GM19324 (cell line): ENCODE data around the gene REV1.
"Not testable (repeated sequence)": the region's sequence is repeated elsewhere in the genome, so short reads cannot be mapped to it uniquely, and the experiment has no call there.

Experiments
- ATAC-seq: cut with Tn5 transposase; IDR thresholded peaks from one replicate; pipeline ENCODE4 v1.9.1; 2021; ENCODE audit warnings: mild to moderate bottlenecking, moderate library complexity; ENCODE audit not compliant: unreplicated experiment, low FRiP score

REV1 gene

GRCh38 chr2:99488539-99489062, 1.2 kb downstream of the REV1 start:
- ATAC-seq, result no peak

- ATAC-seq, result no peak
Observed at GRCh38 chr2:99487906-99488305, 1.9 kb downstream of the REV1 start.

GRCh38 chr2:99485824-99486223, 4.0 kb downstream of the REV1 start:
- ATAC-seq, result no peak

DNA sequence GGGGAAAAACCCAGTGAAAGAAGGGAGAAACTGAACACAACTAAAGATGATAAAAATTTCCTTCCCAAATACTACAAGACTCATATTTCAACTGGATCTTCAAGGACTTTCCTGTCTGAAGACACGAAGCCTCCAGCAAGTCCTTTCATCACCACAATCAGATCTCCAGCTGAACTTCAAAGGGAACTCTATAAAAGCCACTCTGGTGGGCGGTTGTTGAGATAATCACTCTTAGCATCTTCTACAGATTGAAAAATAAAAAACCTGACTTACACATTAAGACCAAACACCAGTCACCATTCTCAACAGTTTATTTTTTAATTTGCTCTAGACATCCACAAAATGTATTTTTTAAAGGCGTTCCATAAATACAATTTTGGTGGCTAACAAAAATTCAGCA, 4.4 kb downstream of the REV1 start:
- no peak for ATAC-seq

- ATAC-seq, result no peak
Observed at GRCh38 chr2:99484205-99484604, 5.6 kb downstream of the REV1 start.

- no peak for ATAC-seq
Observed at GRCh38 chr2:99481941-99482340, 7.9 kb downstream of the REV1 start.

DNA sequence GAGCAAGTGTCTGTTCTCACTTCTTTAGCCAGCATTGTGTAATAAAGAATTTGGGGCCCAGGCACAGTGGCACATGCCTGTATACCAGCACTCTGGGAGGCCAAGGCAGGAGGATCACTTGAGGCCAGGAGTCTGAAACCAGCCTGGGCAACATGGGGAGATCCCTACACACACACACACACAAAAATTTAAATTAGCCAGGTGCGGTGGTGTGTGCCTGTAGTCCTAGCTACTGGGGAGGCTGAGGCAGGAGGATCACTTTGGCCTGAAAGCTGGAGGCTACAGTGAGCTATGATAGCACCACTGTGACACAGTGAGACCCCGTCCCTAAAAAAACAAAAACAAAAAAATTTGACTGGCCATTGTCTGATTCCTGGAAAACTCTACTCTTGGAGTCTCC, 8.3 kb downstream of the REV1 start:
- ATAC-seq, result no peak

- ATAC-seq, result no peak
Observed at GRCh38 chr2:99480390-99480789, 9.4 kb downstream of the REV1 start.

GRCh38 chr2:99478632-99479031, 11.2 kb downstream of the REV1 start:
- ATAC-seq, result no peak

GRCh38 chr2:99477054-99477453, 12.8 kb downstream of the REV1 start:
- no peak for ATAC-seq

- ATAC-seq, result no peak
Observed at GRCh38 chr2:99476629-99477028, 13.2 kb downstream of the REV1 start.

DNA sequence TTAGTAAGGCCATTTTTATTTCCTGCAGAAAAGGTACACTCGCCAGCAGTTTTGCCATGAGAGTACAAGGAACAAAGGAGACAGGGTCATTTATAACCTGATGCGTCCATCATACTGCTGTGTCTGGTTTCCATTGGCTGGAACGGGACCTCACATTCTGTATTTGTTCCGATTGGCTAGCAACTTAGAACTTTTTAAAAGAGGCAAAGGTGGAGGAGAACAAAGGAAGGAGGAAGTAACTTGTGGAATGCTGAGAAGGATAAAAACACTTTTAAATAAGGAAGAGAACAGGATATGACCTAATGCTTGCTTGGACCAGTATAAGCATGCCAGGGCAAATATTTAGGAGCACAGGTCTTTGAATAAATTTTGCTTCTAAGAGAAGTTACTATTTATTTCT, 14.7 kb downstream of the REV1 start:
- not testable (repeated sequence) for ATAC-seq

DNA sequence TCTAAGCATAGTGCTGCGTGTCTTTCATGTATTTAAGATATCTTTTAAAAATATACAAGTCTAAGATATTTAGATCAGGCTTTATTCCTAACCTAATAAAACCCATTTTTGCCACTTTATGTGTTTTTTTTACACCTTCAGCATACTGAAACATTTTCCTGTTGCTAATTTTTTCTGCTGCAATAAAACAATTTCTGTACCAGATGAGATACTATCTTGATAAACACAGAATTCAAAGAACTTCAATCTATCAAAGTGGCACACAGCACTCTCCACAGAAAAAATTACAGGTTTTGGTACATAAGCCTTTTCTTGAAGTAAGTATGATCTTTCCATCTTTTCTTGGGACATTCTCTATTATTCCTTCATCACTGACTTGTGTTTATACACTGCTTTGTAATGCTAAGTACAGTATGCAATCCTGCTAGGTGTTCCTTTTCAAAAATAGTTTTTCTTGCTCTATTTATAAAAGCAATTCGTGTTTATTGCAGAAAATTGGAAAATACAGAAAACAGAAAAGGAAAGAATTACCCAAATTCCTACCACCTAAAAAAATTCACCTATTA, 16.2 kb downstream of the REV1 start:
- no peak for ATAC-seq

- no peak for ATAC-seq
Observed at GRCh38 chr2:99472600-99472960, 17.2 kb downstream of the REV1 start.

DNA sequence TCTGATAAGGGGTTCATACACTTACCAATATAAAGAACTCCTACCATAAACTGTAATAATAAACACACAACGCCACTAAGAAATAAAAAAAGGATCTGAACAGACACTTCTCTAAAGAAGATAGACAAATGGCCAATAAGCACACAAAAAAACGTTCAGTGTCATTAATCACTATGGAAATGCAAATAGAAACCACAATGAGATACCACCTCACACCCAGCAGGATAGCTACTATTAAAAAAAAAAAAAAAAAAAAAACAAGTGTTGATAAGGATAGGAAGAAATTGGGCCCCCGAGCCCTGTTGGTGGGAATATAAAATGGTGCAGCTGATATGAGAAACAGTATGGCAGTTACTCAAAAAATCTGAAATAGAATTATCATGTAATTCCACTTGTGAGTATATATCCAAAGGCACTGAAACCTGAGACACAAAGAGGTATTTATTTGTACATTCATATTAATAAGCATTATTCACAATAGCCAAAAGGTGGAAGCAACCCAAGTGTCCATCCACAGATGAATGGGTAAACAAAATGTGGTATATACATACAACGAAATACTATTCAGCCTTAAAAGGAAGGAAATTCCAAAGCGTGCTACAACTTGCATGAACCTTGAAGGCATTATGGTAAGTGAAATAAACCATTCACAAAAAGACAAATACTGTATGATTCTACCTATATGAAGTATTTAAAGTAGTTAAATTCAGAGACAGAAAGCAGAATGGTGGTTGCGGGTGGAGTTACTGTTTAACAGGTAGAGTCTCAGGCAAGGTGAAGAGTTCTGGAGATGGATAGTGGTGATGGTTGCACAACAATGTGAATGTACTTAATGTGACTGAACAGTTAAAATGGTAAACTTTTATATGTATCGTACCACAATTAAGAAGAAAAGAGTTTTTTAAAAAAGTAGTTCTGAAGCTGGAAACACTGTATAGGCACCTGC, 17.9 kb downstream of the REV1 start:
- no peak for ATAC-seq

GRCh38 chr2:99470957-99471356, 18.9 kb downstream of the REV1 start:
- no peak for ATAC-seq

DNA sequence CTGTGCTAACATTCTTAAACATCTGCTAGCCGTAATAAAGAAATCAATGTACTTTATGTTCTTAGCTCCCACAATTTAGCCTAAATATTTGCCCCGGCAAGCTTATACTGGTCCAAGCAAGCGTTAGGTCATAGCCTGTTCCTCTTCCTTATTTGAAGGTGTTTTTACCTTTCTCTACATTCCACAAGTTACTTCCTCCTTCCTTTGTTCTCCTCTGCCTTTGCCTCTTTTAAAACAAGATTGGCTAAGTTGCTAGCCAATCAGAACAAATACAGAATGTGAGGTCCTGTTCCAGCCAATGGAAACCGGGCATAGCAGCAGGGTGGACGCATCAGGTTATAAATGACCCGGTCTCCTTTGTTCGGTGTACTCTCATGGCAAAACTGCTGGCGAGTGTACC, 19.4 kb downstream of the REV1 start:
- ATAC-seq, result not testable (repeated sequence)

DNA sequence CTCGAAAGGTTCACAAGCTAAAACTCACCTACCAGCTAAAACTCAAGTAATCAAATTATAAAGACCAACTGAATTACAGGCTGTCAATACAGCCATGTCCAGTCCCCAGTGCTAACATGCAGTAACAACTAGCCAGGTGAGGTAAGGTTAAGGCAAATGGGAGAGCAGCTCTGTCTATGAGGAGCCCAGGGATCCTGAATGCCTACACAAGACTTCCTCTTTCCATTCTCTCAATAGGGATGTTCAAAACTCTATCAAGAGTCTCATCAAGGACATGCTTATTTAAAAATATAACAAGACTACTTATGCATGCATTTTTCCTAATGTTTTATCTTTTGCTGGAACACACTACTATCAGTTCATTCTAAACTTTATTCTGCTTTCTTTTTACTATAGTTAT, 20.4 kb downstream of the REV1 start:
- no peak for ATAC-seq

- no peak for ATAC-seq
Observed at GRCh38 chr2:99468155-99468554, 21.7 kb downstream of the REV1 start.

- ATAC-seq, result no peak
Observed at GRCh38 chr2:99467390-99467789, 22.4 kb downstream of the REV1 start.

- no peak for ATAC-seq
Observed at GRCh38 chr2:99461828-99462483, 27.9 kb downstream of the REV1 start.
